Activated naive CD8-positive, alpha-beta T cell treated with anti-CD3 and anti-CD28 coated beads for 36 hours (primary cell): ENCODE results near the gene SART1. TPM values are rescaled to one million over a fixed set of nuclear protein-coding genes. Genes with fewer than 3 reads are reported as not detected.

ENCODE experiments used
- DNase-seq: peaks from one replicate; pipeline ENCODE4 v3.0.0; 2021
- H3K27ac Mint-ChIP-seq: one replicate; pipeline ENCODE4 v1.8.0; 2022; ENCODE audit warnings: mild to moderate bottlenecking, moderate library complexity, mixed read lengths
- H3K27me3 Mint-ChIP-seq: one replicate; pipeline ENCODE4 v1.8.0; 2022; ENCODE audit warnings: mild to moderate bottlenecking, mixed read lengths
- H3K36me3 Mint-ChIP-seq: one replicate; pipeline ENCODE4 v1.8.0; 2021; ENCODE audit warnings: mild to moderate bottlenecking, mixed read lengths
- H3K4me1 Mint-ChIP-seq: one replicate; pipeline ENCODE4 v1.8.0; 2021; ENCODE audit warnings: mixed read lengths
- H3K4me3 Mint-ChIP-seq: one replicate; pipeline ENCODE4 v1.8.0; 2022; ENCODE audit warnings: mild to moderate bottlenecking, moderate library complexity, mixed read lengths
- H3K9me3 Mint-ChIP-seq: one replicate; pipeline ENCODE4 v1.8.0; 2022; ENCODE audit warnings: mixed read lengths
- total RNA-seq, 2 experiments: library from RNA; stranded (reverse); gene quantifications; one replicate each; pipeline ENCODE4 v1.2.3, GENCODE V29; 2021

Gene SART1
- total RNA-seq, 2 experiments from 2014 or later = 59.6 to 62.6 TPM

DNA sequence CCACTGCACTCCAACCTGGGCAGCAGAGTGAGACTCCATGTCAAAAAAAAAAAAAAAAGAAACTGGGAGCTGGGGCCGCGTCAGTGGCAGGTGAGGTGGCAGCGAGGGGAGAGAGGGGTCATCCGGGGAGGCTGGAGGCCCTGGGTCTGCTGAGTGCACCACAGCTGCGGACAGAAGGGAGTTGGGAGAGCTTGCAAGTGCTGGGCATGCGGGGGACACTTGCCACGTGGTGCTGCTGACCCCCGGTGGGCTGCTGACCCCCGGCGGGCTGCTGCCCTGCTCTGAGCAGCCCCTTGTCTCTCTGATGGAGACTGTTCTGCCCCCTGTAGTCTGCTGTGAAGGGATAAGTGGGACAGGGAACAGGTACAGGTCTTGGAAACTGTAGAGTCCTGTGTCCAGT is 39.7 kb upstream of the SART1 start:
- Mint-ChIP-seq H3K9me3 (no peaks in the 10 kb centered on the region), H3K27ac (no peak overlapping the region), H3K4me1 (peaks cover 17% of the 10 kb centered on the region), H3K27me3 (no peaks in the 10 kb centered on the region), H3K4me3 (no peak overlapping the region), H3K36me3 (peaks cover 2% of the 10 kb centered on the region)
- no peak for DNase-seq

DNA sequence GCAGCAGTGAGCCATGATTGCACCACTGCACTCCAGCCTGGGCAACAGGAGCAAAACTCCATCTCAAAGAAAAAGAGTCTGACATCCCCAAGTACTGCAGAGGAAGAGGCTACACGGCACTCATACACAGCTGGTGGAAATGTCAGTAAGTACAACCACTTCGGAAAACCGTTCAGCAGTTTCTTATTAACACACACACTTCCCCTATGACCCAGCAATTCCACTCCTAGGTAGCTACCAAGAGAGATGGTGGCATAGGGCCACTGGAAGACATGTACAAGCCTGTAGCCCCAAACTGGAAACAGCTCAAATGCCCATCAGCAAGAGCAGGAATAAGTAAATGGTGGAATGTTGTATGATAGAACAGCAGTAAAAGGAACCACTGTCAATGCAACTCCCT is 39.0 kb upstream of the SART1 start:
- no peaks in the 10 kb centered on the region for H3K27me3 Mint-ChIP-seq
- H3K4me1 Mint-ChIP-seq = peaks cover 18% of the 10 kb centered on the region
- H3K27ac Mint-ChIP-seq = no peak overlapping the region
- H3K4me3 Mint-ChIP-seq = no peak overlapping the region
- DNase-seq = no peak
- no peaks in the 10 kb centered on the region for H3K9me3 Mint-ChIP-seq
- peaks cover 4% of the 10 kb centered on the region for H3K36me3 Mint-ChIP-seq

DNA sequence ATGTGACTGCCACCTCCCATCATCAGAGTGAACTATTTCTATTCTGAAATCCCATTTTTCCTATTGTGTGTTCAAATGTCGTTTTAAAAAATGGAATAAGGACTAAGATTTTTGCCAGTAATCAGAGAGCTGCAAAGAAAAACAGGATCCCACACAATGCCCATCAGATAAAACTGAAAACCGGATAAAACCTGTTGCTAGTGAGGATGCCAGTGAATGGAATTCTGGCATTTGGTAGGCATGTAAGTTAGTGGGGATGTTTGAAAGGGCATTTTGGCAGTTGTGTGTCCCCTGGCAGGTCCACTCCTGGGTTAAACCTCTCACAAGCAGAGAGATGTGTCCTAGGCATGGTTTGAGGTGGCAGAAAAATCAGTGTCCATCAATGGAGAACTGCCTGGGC is 36.1 kb upstream of the SART1 start:
- H3K4me1 Mint-ChIP-seq = peaks cover 36% of the 10 kb centered on the region
- no peaks in the 10 kb centered on the region for H3K9me3 Mint-ChIP-seq
- H3K36me3 Mint-ChIP-seq = peaks cover 4% of the 10 kb centered on the region
- no peak overlapping the region for H3K4me3 Mint-ChIP-seq
- no peaks in the 10 kb centered on the region for H3K27me3 Mint-ChIP-seq
- no peak for DNase-seq
- no peak overlapping the region for H3K27ac Mint-ChIP-seq

DNA sequence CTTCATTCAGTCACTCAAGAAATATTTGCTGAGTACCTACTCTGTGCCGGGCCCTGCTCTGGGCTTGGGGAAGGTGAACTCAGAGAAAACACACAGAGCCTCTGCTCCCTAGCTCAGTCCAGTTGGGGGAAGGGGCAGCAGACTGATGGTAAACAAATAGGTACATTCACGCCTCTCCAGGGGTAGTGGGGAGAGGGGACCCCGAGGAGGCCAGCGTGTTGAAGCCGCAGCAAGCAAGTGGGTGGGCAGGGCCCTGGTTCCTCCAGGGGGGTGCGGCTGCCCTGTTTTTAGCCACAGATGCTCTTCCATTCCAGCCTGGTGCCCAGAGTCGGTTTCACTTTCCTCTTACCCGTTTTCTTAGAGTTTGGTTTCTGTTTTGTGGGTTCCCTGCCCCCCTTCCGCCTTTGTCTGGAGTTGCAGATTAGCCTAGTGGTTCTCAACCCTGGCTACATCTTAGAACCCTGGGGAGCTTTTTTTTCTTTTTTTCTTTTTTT is 33.6 kb upstream of the SART1 start:
- peak overlapping the region; percentile 76 for H3K4me3 Mint-ChIP-seq
- peaks cover 4% of the 10 kb centered on the region for H3K36me3 Mint-ChIP-seq
- peak; percentile 76 for DNase-seq
- peaks cover 45% of the 10 kb centered on the region for H3K4me1 Mint-ChIP-seq
- peak overlapping the region; percentile 96 for H3K27ac Mint-ChIP-seq
- H3K9me3 Mint-ChIP-seq = no peaks in the 10 kb centered on the region
- H3K27me3 Mint-ChIP-seq = no peaks in the 10 kb centered on the region

DNA sequence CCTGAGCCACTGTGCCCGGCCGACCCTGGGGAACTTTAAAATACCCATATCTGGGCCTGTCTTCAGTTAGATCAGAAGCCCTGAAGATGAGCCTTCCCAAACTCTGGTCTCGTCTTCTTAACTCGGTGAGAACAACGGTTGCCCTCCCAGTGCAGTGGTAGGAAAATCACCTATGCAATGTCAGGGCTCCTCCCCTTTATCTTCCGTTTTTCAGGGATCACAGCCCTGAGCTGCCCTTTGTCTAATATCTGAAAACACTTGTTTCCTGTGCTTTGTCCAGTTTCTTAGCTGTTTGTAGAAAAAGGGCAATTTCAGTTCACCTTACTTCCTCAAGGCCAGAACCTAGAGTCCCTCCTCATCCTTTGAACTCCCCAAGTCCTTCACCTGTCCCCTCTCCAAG is 32.9 kb upstream of the SART1 start:
- H3K4me3 Mint-ChIP-seq = peak overlapping the region; percentile 76
- H3K27ac Mint-ChIP-seq = peak overlapping the region; percentile 96
- H3K4me1 Mint-ChIP-seq = peaks cover 45% of the 10 kb centered on the region
- peaks cover 2% of the 10 kb centered on the region for H3K36me3 Mint-ChIP-seq
- H3K9me3 Mint-ChIP-seq = no peaks in the 10 kb centered on the region
- no peak for DNase-seq
- H3K27me3 Mint-ChIP-seq = no peaks in the 10 kb centered on the region

DNA sequence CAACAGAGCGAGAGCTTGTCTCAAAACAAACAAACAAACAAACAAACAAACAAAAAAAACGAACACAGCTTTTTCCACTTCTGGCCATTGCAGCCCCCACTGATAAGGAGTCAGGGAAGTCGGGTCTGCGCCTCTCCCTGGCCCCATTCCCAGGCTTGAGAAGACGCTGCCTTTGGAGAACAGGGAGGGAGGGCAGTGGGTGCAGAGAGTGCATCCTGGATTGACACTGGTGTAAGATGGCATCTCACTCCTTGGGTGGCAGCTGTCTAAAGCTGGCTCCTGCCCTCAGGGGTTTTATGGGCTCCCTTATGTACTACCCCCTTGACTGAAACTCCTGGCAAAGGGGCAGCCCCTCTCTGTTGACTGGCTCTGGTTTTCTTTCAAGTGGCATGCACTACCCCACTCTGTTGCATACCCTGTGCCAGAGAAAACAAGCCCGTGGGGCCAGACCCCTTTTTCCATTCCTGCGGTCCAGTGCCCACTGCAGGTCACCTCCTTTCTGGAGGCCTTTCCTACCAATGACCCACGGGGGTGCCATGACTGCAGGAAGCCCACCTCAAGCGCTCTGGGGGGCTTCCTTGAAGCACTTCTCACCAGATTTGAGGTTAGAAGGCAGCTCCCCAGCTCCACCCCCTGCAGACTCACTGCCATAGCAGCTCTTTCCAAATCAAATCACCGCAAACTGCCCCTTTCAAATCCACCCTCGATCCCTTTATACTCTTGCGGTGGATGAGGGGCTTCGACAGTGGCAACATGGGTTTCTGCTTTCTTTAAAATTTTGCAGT is 29.6 kb upstream of the SART1 start:
- DNase-seq = no peak
- Mint-ChIP-seq H3K4me3 (no peak overlapping the region), H3K27me3 (no peaks in the 10 kb centered on the region), H3K4me1 (peaks cover 42% of the 10 kb centered on the region), H3K9me3 (no peaks in the 10 kb centered on the region), H3K36me3 (peaks cover 2% of the 10 kb centered on the region), H3K27ac (peak overlapping the region; percentile 60)

DNA sequence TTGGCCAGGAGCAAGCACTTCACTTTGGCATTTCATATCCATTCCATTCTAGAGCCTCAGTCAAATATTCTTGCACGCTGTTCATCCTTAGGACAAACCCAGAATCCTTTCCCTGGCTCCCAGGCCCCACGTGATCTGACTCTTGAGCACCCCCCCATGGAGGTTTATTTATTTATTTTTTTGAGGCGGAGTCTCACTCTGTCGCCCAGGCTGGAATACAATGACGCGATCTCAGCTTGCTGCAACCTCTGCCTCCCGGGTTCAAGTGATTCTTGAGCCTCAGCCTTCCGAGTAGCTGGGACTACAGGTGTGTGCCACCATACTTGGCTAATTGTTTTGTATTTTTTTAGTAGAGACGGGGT is 29.0 kb upstream of the SART1 start:
- Mint-ChIP-seq H3K27ac (peak overlapping the region; percentile 60), H3K4me3 (no peak overlapping the region), H3K9me3 (no peaks in the 10 kb centered on the region), H3K36me3 (no peaks in the 10 kb centered on the region), H3K4me1 (peaks cover 37% of the 10 kb centered on the region), H3K27me3 (no peaks in the 10 kb centered on the region)
- no peak for DNase-seq

DNA sequence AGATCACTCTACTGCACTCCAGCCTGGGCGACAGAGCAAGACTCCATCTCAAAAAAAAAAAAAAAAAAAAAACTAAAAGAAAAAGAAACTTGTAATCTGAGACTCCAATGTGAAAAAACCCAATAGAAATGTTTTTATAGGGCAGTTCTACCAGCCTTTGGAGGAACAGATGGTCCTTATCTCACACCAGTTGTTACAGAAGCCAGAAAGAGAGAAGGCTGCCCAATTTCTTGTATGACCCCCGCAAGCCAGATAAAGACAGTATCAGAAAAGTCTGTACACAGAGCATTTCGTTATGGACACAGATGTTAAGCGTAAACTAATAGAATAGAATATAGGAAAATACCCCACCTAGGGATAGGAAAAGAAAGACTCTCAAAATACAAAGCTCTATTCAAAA is 27.5 kb upstream of the SART1 start:
- H3K36me3 Mint-ChIP-seq = no peaks in the 10 kb centered on the region
- no peak overlapping the region for H3K4me3 Mint-ChIP-seq
- peaks cover 23% of the 10 kb centered on the region for H3K4me1 Mint-ChIP-seq
- DNase-seq = no peak
- H3K27me3 Mint-ChIP-seq = no peaks in the 10 kb centered on the region
- no peaks in the 10 kb centered on the region for H3K9me3 Mint-ChIP-seq
- no peak overlapping the region for H3K27ac Mint-ChIP-seq

DNA sequence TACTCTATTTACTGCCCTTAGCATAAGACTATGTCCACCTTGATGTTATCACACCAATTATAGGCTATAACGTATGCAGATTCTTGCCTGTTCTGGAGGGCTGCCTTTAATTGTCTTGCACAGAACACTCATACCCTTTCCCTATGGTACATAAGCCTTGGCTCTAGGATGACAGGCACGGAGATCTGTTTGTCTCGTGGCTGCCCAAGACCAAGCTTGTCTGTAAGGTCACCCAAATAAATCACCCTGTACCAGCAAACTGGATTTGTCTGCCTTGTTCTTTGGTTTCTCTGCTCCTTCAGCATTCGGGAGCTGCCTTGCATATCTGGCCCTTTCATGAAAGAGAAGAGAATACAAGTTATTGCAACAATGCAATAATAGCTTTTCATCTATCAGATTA is 23.8 kb upstream of the SART1 start:
- no peaks in the 10 kb centered on the region for H3K36me3 Mint-ChIP-seq
- H3K27ac Mint-ChIP-seq = no peak overlapping the region
- no peaks in the 10 kb centered on the region for H3K27me3 Mint-ChIP-seq
- no peak for DNase-seq
- H3K4me3 Mint-ChIP-seq = no peak overlapping the region
- no peaks in the 10 kb centered on the region for H3K9me3 Mint-ChIP-seq
- no peaks in the 10 kb centered on the region for H3K4me1 Mint-ChIP-seq

DNA sequence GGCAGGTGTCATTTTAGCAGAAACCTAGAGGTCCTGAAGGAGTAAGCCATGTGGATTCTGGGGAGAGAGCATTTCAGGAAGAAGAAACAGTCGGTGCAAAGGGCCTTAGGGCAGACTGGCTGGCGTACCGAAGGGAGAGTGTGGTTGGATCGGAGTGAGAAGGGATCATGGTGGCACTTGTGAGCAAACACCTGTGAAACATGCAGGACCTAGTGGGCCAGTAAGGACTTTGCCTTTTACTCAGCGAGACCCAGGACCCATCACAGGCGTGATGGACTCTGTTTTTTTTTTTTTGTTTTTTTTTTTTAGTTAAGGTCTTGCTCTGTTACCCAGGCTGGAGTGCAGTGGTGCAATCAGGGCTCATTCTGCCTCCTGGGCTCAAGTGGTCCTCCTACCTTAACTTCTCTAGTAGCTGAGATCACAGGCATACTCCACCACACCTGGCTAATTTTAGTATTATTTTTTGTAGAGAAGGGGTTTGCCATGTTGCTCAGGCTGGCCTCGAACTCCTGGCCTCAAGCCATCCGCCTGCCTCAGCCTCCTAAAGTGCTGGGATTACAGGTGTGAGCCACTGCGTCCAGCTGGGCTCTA is 19.7 kb upstream of the SART1 start:
- no peak for DNase-seq
- H3K4me1 Mint-ChIP-seq = no peaks in the 10 kb centered on the region
- no peaks in the 10 kb centered on the region for H3K36me3 Mint-ChIP-seq
- H3K4me3 Mint-ChIP-seq = no peak overlapping the region
- no peaks in the 10 kb centered on the region for H3K27me3 Mint-ChIP-seq
- H3K27ac Mint-ChIP-seq = no peak overlapping the region
- no peaks in the 10 kb centered on the region for H3K9me3 Mint-ChIP-seq

DNA sequence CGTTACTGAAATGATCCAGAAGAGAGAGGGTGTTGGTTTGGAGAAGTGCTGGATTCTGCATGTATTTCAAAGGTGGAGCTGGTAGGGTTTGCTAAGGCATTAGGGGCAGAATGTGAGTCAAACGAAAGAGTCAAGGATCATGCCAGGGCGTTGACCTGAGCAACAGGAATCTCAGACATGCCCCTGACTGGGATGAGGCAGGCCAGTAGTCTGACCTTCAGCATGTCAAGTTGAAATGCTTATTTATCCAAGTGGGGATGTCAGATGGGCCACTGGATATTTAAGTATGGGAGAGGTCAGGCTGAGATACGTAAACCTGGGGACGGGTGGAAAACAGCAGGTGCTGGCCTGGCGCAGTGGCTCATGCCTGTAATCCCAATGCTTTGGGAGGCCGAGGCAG is 19.0 kb upstream of the SART1 start:
- no peak for DNase-seq
- H3K9me3 Mint-ChIP-seq = no peaks in the 10 kb centered on the region
- H3K36me3 Mint-ChIP-seq = no peaks in the 10 kb centered on the region
- H3K4me3 Mint-ChIP-seq = no peak overlapping the region
- H3K27me3 Mint-ChIP-seq = no peaks in the 10 kb centered on the region
- H3K4me1 Mint-ChIP-seq = no peaks in the 10 kb centered on the region
- no peak overlapping the region for H3K27ac Mint-ChIP-seq

DNA sequence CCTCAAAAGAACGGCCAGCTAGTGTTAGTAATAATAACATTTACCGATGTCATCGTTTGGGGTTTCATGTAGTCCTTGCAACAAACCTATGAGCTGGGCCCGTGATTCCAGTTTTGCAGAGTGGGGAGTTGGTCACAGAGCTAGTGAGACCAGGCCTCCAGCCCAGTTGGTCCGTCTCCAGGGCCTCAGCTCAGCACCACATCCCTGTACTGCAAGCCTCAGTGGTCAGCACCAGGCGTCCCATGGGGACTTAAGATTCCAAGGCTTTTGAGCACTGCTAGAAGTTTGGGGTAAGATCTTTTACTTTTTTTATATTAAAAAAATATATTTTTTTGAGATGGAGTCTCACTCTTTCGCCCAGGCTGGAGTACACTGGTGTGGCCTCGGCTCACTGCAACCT is 17.3 kb upstream of the SART1 start:
- H3K4me1 Mint-ChIP-seq = no peaks in the 10 kb centered on the region
- no peak overlapping the region for H3K4me3 Mint-ChIP-seq
- H3K9me3 Mint-ChIP-seq = no peaks in the 10 kb centered on the region
- H3K27me3 Mint-ChIP-seq = no peaks in the 10 kb centered on the region
- DNase-seq = no peak
- H3K36me3 Mint-ChIP-seq = no peaks in the 10 kb centered on the region
- H3K27ac Mint-ChIP-seq = no peak overlapping the region

DNA sequence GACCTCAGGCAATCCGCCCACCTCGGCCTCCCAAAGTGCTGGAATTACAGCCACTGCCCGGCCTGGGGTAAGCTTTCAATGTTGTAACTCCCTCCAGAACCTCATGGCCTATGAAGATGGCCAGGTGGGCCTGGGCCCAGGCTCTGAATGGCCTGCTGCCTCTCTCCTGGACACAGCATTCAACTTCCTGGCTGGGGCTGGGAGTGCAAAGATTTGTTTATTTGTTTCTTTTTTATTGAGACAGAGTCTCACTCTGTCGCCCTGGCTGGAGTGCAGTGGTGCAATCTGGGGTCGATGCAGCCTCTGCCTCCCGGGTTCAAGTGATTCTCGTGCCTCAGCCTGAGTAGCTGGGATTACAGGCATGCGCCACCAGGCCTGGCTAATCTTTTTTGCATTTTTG is 16.8 kb upstream of the SART1 start:
- no peaks in the 10 kb centered on the region for H3K9me3 Mint-ChIP-seq
- no peaks in the 10 kb centered on the region for H3K4me1 Mint-ChIP-seq
- H3K27me3 Mint-ChIP-seq = no peaks in the 10 kb centered on the region
- H3K36me3 Mint-ChIP-seq = no peaks in the 10 kb centered on the region
- H3K4me3 Mint-ChIP-seq = no peak overlapping the region
- DNase-seq = no peak
- H3K27ac Mint-ChIP-seq = no peak overlapping the region

DNA sequence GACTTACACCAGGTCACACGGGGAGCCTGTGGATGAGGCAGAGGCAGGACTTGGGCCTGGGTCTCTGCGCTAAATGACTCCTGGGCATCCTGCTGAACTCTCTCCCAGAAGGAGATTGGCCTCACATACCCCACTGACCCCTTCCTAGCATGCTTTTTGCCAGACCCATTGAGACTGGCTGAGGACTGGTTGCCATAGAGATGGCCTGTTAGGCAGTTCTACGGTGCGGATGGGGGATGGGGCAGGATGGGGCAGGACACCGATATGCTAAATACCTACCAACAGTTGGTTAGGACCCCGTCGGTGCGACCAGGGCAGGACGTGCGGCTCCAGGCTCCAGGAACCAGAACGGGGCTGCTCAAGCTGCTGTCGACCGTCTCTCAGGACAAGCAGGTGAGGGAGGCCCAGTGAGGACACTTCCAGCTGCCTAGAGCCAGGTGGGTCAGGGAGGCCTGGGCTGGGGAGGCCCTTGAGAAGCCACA is 16.1 kb upstream of the SART1 start, which contains the start of gene TSGA10IP:
TSS of gene TSGA10IP (plus strand) at position 51 of the 482 bp plus-strand sequence. CDS start at position 247, 196 bp downstream.
- H3K36me3 Mint-ChIP-seq = no peaks in the 10 kb centered on the region
- no peaks in the 10 kb centered on the region for H3K9me3 Mint-ChIP-seq
- H3K4me3 Mint-ChIP-seq = no peak within 1 kb of the TSS
- no peak for DNase-seq
- H3K27me3 Mint-ChIP-seq = no peaks in the 10 kb centered on the region
- H3K27ac Mint-ChIP-seq = no peak within 1 kb of the TSS
- no peaks in the 10 kb centered on the region for H3K4me1 Mint-ChIP-seq

DNA sequence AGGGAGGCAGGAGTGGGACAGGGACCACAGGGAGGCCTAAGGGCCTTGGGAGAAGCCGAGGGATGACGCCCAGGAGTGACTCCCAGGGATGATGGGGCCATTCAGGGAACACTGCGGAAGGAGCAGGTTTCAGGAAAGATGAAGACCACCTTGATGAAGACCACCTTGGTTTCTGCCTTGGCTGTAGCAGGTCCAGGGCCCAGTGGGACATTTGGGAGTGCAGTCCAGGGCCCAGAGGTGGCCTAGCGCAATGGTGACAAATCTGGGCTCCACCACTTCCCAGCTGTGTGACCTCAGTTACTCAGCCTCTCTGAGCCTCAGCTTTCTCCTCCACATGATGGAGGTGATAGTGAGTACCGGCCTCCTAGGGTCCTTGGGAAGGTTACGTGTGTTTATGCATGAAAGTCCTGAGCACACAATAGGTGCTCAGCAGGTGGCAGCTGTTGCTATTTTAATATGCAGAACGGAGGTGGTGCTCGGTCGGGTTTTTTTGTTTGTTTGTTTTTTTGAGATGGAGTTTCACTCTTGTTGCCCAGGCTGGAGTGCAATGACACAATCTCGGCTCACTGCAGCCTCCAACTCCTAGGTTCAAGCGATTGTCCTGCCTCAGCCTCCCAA is 15.5 kb upstream of the SART1 start:
- H3K4me3 Mint-ChIP-seq = no peak overlapping the region
- DNase-seq = no peak
- no peaks in the 10 kb centered on the region for H3K36me3 Mint-ChIP-seq
- no peaks in the 10 kb centered on the region for H3K27me3 Mint-ChIP-seq
- H3K4me1 Mint-ChIP-seq = no peaks in the 10 kb centered on the region
- H3K9me3 Mint-ChIP-seq = no peaks in the 10 kb centered on the region
- H3K27ac Mint-ChIP-seq = no peak overlapping the region
